AG04450 (cell line): ENCODE data around the gene VWF. TPM values are rescaled to one million over a fixed set of nuclear protein-coding genes. Genes with fewer than 3 reads are reported as not detected.

ENCODE experiments used
- CTCF ChIA-PET: fragments of 300-600, 350-600 bp; formaldehyde crosslinking; extraction: SDS; loops from one replicate; lab custom pipeline; 2022; ENCODE audit warnings: antibody characterized with exemption, inconsistent platforms; lab: Charles Lee
- POLR2A ChIA-PET: fragments of 350-600 bp; formaldehyde crosslinking; extraction: SDS; loops from one replicate; lab custom pipeline; 2021; ENCODE audit warnings: antibody characterized with exemption, inconsistent platforms; lab: Yijun Ruan, JAX
- DNase-seq: peaks from one replicate; pipeline ENCODE4 v3.0.0-alpha.2; 2011; ENCODE audit warnings: low read depth, low spot score
- H3K27ac ChIP-seq: one replicate; pipeline ENCODE4 v1.5.1; 2012; ENCODE audit warnings: low read depth, low read length, control low read depth
- H3K27me3 ChIP-seq: one replicate; pipeline ENCODE4 v1.6.0; 2012; ENCODE audit warnings: low read length; ENCODE audit not compliant: control insufficient read depth, insufficient read depth
- H3K4me3 ChIP-seq: 2 replicates; pipeline ENCODE4 v1.5.1; 2011; ENCODE audit warnings: mild to moderate bottlenecking, low read depth, low read length, control low read depth
- H3K9me3 ChIP-seq: 2 replicates; pipeline ENCODE4 v1.5.1; 2012; ENCODE audit warnings: low read length; ENCODE audit not compliant: control insufficient read depth, insufficient read depth
- CTCF ChIP-seq: IDR thresholded peaks from 2 replicates; pipeline ENCODE4 v1.5.1; 2011; ENCODE audit warnings: low read depth, low read length, control low read depth, inconsistent platforms
- polyA plus RNA-seq: library from polyadenylated mRNA; depleted of rRNA; stranded (reverse); fragments of >200 nt; gene quantifications from 2 replicates; pipeline ENCODE4 v1.2.3, GENCODE V29; 2011

VWF gene
- polyA plus RNA-seq, 1 experiment: 0.35 TPM

- Histone ChIP-seq H3K27me3 (no peaks in the 10 kb centered on the region), H3K9me3 (no peaks in the 10 kb centered on the region; the same call in 1 of the 2 replicates), H3K27ac (no peak overlapping the region), H3K4me3 (no peak overlapping the region)
- TF ChIP-seq CTCF: peak; percentile 99
- CTCF ChIA-PET: interaction anchor here (0.7 to 3.6 kb wide), 3 partner anchors 132 to 222 kb away, joined by 3 to 20 read pairs (median 12); no protein-coding TSS in a partner anchor
- POLR2A ChIA-PET: no interaction called here
- DNase-seq: peak; percentile 21
Observed at GRCh38 chr12:6062757-6063735, 61.4 kb downstream of the VWF start.

GRCh38 chr12:6062395-6062756 lies 62.1 kb downstream of the VWF start:
- Histone ChIP-seq H3K27ac (no peak overlapping the region), H3K4me3 (no peak overlapping the region), H3K9me3 (no peaks in the 10 kb centered on the region; the same call in 1 of the 2 replicates), H3K27me3 (no peaks in the 10 kb centered on the region)
- no peak for TF ChIP-seq CTCF
- ChIA-PET POLR2A (no interaction called here), CTCF (interaction anchor here (0.6 to 3.5 kb wide), 4 partner anchors 9 to 224 kb away, joined by 3 to 15 read pairs (median 8); no protein-coding TSS in a partner anchor)
- no peak for DNase-seq

GRCh38 chr12:6061660-6062059 lies 62.8 kb downstream of the VWF start:
- Histone ChIP-seq H3K27me3 (no peaks in the 10 kb centered on the region), H3K27ac (peak overlapping the region; percentile 52), H3K9me3 (no peaks in the 10 kb centered on the region; the same call in 1 of the 2 replicates), H3K4me3 (no peak overlapping the region)
- ChIA-PET POLR2A (interaction anchor here (0.6 kb wide), 1 partner anchor 132 kb away, joined by 3 read pairs; no protein-coding TSS in a partner anchor), CTCF (interaction anchor here (0.6 to 3.5 kb wide), 5 partner anchors 95 to 224 kb away, joined by 3 to 15 read pairs (median 4); no protein-coding TSS in a partner anchor)
- no peak for TF ChIP-seq CTCF
- peak; percentile 32 for DNase-seq

- CTCF ChIA-PET: interaction anchor here (2.4 to 3.5 kb wide), 2 partner anchors 220 to 224 kb away, joined by 12 to 15 read pairs; no protein-coding TSS in a partner anchor
- Histone ChIP-seq H3K27ac (no peak overlapping the region), H3K9me3 (no peaks in the 10 kb centered on the region; the same call in 1 of the 2 replicates), H3K27me3 (no peaks in the 10 kb centered on the region), H3K4me3 (no peak overlapping the region)
- POLR2A ChIA-PET: interaction anchor here (0.6 kb wide), 1 partner anchor 170 kb away, joined by 5 read pairs; no protein-coding TSS in a partner anchor
- no peak for DNase-seq
- no peak for TF ChIP-seq CTCF
Observed at GRCh38 chr12:6059860-6060565, 64.5 kb downstream of the VWF start.
